ENCODE results near the gene TGM6.
A peak's percentile ranks its signal among the peaks of the same experiment; 100 is the strongest.
"Not testable (repeated sequence)": the region's sequence is repeated elsewhere in the genome, so short reads cannot be mapped to it uniquely, and the experiment has no call there.

Gene TGM6

GRCh38 chr20:2400290-2400689 is 19.6 kb downstream of the TGM6 start:
- DNase-seq = no peak

GRCh38 chr20:2401527-2401926 is 20.8 kb downstream of the TGM6 start:
- DNase-seq = no peak

DNA sequence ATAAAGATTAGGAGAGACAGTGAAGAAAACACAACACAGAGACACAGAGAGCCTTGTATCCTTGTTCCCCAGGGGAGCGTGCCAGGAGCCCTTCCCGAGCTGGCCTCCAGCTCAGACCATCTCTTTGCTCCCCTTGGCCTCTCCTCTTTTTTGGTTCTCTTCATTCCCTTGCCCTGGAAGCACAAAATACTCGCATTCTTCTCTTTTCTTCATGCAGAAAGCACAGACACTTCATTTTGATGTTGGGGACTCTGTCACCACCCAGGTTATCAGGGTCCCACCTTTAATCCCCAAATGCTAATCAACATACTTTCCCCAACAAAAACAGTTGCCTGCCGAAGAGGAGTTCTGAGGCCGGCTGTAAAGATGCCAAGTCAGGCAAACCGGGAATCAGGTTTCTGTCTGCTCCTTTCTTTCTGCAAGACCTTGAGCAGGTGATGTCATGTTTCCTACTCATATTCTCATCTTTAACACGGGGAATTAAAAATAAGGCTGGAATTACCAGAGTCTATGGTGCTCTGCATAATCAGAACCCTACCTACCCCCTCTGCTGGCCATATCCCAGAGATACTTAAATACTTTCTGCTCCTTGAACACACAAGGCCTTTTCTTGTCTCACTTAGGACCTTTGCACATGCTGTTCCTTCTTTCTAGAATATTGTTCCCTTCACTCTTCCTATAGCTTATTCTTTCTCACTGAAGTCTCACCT is 21.7 kb downstream of the TGM6 start:
- peak; percentile 8 for DNase-seq

GRCh38 chr20:2403291-2404052 is 22.8 kb downstream of the TGM6 start:
- DNase-seq = no peak

DNA sequence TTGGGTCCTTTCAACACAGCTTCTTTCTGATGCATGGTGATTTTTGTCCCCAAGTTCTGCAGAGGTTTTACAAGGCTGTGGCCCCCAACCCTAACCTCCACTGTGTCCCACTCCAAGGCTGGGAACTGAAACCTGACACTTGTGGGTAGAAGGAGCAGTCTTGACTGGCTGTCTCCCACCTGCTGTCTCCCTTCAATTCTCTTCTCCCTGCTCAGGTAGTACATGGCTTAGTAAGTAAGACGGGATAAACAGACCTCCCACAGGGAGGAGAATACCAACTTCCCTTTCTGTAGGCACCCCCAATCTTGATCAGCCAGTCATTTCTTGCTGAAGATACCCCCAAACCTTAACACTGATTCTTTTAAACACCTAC is 25.0 kb downstream of the TGM6 start:
- no peak for DNase-seq

DNA sequence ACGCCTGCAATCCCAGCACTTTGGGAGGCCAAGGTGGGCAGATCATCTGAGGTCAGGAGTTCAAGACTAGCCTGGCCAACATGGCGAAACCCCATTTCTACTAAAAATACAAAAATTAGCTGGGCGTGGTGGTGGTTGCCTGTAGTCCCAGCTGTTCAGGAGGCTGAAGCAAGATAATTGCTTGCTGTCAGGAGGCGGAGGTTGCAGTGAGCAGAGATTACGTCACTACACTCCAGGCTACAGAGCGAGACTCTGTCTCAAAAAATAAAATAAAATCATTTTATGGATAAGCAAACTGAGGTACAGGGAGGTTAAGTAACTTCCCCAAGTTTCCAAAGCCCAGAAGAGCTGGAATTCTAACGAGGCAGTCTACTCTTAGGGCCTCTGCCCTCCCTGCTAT is 26.7 kb downstream of the TGM6 start:
- DNase-seq = not testable (repeated sequence)

GRCh38 chr20:2408111-2408510 is 27.4 kb downstream of the TGM6 start:
- no peak for DNase-seq

DNA sequence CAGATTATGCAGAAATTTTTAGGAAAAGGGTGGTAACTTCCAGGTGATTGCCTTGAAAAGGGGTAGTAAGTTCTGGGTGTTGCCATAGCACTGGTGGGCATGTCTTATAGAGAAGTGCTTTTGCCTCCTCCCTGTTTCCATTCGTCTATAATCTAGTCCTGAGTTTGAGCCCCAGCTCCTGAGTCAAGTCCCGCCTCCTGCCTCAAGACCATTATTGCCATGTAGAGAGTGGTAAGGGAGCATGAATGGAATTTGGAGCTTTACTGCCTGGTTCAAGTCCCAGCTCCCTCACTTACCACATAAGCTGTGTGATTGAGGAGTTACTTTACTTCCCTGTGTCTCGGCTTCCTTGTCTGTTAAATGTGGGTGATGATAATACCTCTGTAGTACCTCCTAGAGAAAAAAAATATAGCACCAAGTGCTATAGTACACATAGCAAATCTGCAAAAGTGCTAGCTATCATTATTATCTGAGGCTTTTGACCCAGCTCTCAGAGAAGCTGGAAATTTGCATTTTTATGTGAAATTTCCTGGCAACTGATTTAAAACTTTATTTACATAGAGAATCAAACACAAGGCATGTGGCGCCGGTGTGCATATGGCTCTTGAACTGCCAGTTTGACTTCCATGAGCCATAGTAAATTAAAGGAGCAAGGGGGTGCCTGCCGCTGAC is 36.0 kb downstream of the TGM6 start:
- no peak for DNase-seq

GRCh38 chr20:2417213-2417541 is 36.5 kb downstream of the TGM6 start:
- no peak for DNase-seq

- no peak for DNase-seq
These were observed 37.7 kb downstream of the TGM6 start for GRCh38 chr20:2418388-2418787.

DNA sequence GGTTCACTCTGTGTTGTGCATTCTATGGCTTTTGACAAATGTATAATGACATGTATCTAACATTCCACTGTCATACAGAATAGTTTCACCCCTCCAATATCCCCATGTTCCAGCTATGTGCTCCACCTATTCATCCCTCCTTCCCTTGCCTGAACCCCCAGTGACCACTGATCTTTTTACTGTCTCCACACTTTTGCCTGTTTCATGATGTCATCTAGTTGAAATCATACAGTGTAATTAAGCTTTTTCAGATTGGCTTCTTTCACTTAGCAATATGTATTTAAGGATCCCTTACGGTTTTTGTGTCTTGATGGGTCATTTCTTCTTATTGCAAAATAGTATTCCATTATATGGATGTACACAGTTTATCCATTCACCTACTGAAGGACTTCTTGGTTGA is 39.8 kb downstream of the TGM6 start:
- no peak for DNase-seq

DNA sequence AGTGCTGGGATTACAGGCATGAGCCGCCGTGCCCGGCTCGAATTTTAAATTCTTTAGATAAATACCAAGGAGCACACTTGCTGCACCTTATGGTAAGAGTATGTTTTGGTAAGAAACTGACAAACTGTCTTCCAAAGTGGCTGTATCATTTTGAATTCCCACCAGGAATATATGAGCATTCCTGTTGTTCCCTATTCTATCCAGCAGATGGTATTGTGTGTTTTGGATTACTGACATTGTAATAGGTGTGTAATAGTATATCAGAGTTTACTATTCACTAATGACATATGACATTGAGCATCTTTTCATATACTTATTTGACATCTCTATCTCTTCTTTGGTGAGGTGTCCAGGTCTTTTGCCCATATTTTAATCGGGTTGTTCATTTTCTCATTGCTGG is 40.5 kb downstream of the TGM6 start:
- DNase-seq = no peak

GRCh38 chr20:2429051-2429450 is 48.4 kb downstream of the TGM6 start:
- DNase-seq = no peak

- DNase-seq = no peak
These were observed 49.8 kb downstream of the TGM6 start for GRCh38 chr20:2430538-2430937.

- DNase-seq = no peak
These were observed 50.5 kb downstream of the TGM6 start for GRCh38 chr20:2431185-2431584.

GRCh38 chr20:2446845-2447244 is 66.1 kb downstream of the TGM6 start:
- DNase-seq = no peak

DNA sequence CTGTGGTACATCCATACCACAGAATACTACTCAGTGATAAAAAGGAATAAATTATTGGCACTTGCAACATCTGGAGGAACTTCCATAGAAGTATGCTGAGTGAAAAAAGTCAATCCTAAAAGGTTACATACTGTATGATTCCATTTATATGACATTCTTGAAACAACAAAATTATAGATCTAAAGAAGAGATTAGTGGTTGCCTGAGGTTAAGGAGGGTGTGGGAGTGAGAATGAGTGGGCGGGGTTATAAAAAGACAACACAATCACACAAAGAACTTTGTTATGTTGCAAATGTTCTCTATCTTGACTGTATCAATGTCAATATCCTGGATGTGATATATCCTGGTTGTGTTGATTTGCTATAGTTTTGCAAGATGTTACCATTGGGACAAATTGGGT is 68.7 kb downstream of the TGM6 start:
- DNase-seq = no peak

- DNase-seq = no peak
These were observed 70.7 kb downstream of the TGM6 start for GRCh38 chr20:2451422-2451821.

- peak; percentile 66 for DNase-seq
These were observed 71.4 kb downstream of the TGM6 start for GRCh38 chr20:2451939-2452732.

GRCh38 chr20:2453792-2454191 is 73.1 kb downstream of the TGM6 start:
- no peak for DNase-seq

DNA sequence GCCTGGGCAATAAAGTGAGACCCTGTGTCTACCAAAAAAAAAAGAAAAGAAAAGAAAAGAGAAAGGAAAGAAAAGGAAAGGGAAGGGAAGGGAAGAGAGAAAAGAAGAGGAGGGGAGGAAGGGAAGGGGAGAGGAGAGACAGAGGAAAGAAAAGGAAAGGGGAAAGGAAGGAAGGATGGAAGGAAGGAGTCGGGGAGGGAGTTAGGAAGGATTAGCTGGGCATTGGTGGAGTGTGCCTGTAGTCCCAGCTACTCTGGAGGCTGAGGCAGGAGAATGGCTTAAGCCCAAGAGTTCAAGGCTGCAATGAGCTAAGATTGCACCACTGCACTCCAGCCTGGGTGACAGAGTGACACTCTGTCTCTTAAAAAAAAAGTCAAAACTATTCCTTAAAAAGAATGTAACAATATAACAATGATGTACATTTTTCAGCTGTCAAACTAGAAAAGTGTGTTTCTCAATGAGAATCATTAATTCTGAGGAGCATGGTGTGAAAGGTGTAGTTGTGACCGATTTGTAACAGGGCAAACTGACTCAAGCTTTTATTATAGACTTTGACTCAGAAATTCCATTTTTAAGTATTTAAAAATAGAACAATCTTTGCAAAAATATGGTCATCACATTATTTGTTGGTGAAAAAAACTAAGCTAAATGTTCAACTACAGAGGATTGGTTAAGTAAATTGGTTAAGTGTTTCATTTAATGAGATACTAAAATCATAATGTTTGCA is 75.2 kb downstream of the TGM6 start:
- DNase-seq = no peak

DNA sequence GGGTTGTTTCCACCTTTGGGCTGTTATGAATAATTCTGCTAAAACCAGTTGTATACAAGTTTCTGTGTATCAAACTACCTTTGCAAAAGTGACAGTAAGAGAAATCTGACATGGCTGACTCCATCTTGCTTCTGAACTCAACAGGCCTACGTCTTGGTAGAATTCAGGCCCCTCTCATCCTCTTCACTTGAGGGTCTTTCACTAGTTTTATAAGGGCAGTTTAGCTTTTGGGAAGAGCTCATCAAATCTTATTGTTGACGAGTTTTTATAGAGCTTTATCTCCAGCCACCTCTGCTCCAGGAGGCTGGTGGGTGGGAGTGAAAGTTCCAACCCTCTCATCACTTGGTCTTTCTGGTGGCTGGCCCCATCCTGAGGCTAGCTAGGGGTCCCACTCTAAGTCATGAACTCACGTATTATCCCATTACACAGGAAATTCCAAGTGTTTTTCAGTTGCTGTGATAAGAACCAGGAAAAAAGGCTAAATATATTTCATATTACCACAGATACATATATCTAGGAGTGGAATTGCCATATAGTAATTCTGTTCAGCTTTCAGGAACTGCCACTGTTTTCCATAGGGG is 78.3 kb downstream of the TGM6 start:
- DNase-seq = no peak

Data from CD4-positive, alpha-beta T cell treated with Interleukin-21 for 1 hour (primary cell).